PC-3 (cell line): ENCODE measurements around the gene PTPRN2. TPM values are rescaled to one million over a fixed set of nuclear protein-coding genes. Genes with fewer than 3 reads are reported as not detected.
A peak's percentile ranks its signal among the peaks of the same experiment; 100 is the strongest.

ENCODE experiments used
- ATAC-seq: fragments of 200-7000 bp; cut with Tn5 transposase; 2 replicates; pipeline ENCODE4 v1.9.1; 2020; ENCODE audit warnings: mild to moderate bottlenecking, moderate library complexity
- BruUV-seq: library from RNA; stranded (reverse); fragments of 400-500 nt; replicated peaks from 2 replicates; lab custom pipeline; 2021; lab: Mats Ljungman, UMichigan
- CTCF ChIA-PET: fragments of 300-600 bp; sonication (Branson Sonifier 250); formaldehyde crosslinking; loops from one replicate; lab custom pipeline; 2022; ENCODE audit warnings: antibody characterized with exemption; lab: Charles Lee
- POLR2A ChIA-PET: fragments of 300-600 bp; sonication (Branson Sonifier 250); formaldehyde crosslinking; loops from one replicate; lab custom pipeline; 2022; ENCODE audit warnings: antibody characterized with exemption; ENCODE audit not compliant: unreplicated experiment; lab: Charles Lee
- DNase-seq: peaks from one replicate; pipeline ENCODE4 v3.0.0-alpha.2; 2015
- H2AFZ ChIP-seq: fragments of 300-600 bp; sonication (generic); 2 replicates; pipeline ENCODE4 v1.6.0; 2016; ENCODE audit warnings: antibody characterized with exemption, low read length
- H3F3A ChIP-seq: fragments of 300-600 bp; sonication (generic); one replicate; pipeline ENCODE4 v1.6.0; 2017; ENCODE audit warnings: antibody characterized with exemption, low read length, control low read depth, mild to moderate bottlenecking; ENCODE audit not compliant: unreplicated experiment
- H3K27ac ChIP-seq: fragments of 300-600 bp; sonication (generic); 2 replicates; pipeline ENCODE4 v1.5.1; 2016; ENCODE audit warnings: mild to moderate bottlenecking, low read length
- H3K27me3 ChIP-seq: fragments of 300-600 bp; sonication (generic); 2 replicates; pipeline ENCODE4 v1.6.1; 2016; ENCODE audit warnings: low read length, mixed read lengths
- H3K36me3 ChIP-seq: fragments of 300-600 bp; sonication (generic); 2 replicates; pipeline ENCODE4 v1.6.1; 2016; ENCODE audit warnings: low read depth, mixed run types, low read length, mixed read lengths
- H3K4me1 ChIP-seq: fragments of 300-600 bp; sonication (generic); 2 replicates; pipeline ENCODE4 v1.5.1; 2016; ENCODE audit warnings: low read length; ENCODE audit not compliant: insufficient read depth
- H3K4me2 ChIP-seq: fragments of 300-600 bp; sonication (generic); 2 replicates; pipeline ENCODE4 v1.6.0; 2016; ENCODE audit warnings: low read length
- H3K4me3 ChIP-seq: fragments of 300-600 bp; sonication (generic); 2 replicates; pipeline ENCODE4 v1.5.1; 2016; ENCODE audit warnings: mild to moderate bottlenecking, low read length, mixed read lengths
- H3K79me2 ChIP-seq: fragments of 300-600 bp; sonication (generic); 2 replicates; pipeline ENCODE4 v1.6.1; 2017; ENCODE audit warnings: low read length, mixed read lengths
- H3K9ac ChIP-seq: fragments of 300-600 bp; sonication (generic); 2 replicates; pipeline ENCODE4 v1.6.0; 2016; ENCODE audit warnings: mild to moderate bottlenecking, low read length
- H3K9me2 ChIP-seq: fragments of 300-600 bp; sonication (generic); replicated peaks from 2 replicates; pipeline ENCODE4 v1.6.1; 2016; ENCODE audit warnings: mixed run types, low read length, mixed read lengths
- H3K9me3 ChIP-seq: fragments of 300-600 bp; sonication (generic); 2 replicates; pipeline ENCODE4 v1.6.1; 2016; ENCODE audit warnings: low read length, mixed read lengths
- H4K20me1 ChIP-seq: fragments of 300-600 bp; sonication (generic); 2 replicates; pipeline ENCODE4 v1.6.1; 2016; ENCODE audit warnings: low read length, mixed read lengths
- EZH2 ChIP-seq: fragments of 300-600 bp; sonication (generic); IDR thresholded peaks from one replicate; pipeline ENCODE4 v1.6.1; 2017; ENCODE audit warnings: antibody characterized with exemption, mild to moderate bottlenecking, low read length; ENCODE audit not compliant: unreplicated experiment
- EZH2phosphoT487 ChIP-seq: fragments of 300-600 bp; sonication (generic); IDR thresholded peaks from 2 replicates; pipeline ENCODE4 v1.6.1; 2018; ENCODE audit warnings: mild to moderate bottlenecking, antibody characterized with exemption, low read length, borderline replicate concordance
- intact Hi-C: fragments of 100-400 bp; cut with micrococcal nuclease; formaldehyde crosslinking; loops from 2 replicates; pipeline ENCODE4 v1.9.0; 2023
- total RNA-seq: library from RNA; depleted of rRNA; stranded (reverse); fragments of >200 nt; gene quantifications from 2 replicates; pipeline ENCODE4 v1.2.3, GENCODE V29; 2014
- TF ChIP-seq, protein P1 (sequence below): fragments of 300-600 bp; sonication (generic); conservative IDR thresholded peaks from 2 replicates; pipeline ENCODE4 v1.5.1; 2017; ENCODE audit warnings: antibody characterized with exemption, low read depth, mild to moderate bottlenecking, low read length

PTPRN2 gene
- total RNA-seq, 1 experiment from 2014 or later, result 3.2 TPM

DNA sequence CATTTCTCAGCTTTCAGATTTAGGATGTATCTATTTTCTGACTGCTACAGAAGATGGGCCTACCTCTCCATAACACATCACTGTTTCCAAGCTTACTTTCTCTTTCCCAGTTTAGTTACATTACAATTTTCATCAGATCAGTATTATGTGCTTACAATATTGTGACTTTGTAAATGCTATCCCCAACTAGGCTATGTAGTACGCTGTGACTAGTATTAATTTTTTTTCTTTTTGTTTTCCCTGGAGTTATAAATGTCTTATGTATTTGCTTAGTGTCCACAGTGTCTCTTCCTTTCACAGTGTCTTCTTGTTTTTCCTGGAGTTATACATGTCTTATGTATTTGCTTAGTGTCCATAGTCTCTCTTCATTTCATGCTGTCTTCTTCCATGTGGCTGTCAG, 188.9 kb downstream of the PTPRN2 start:
- H3K9ac ChIP-seq, result no peak overlapping the region
- ChIA-PET POLR2A (no interaction called here), CTCF (no interaction called here)
- H3K27ac ChIP-seq, result no peak overlapping the region
- peaks cover 15% of the 10 kb centered on the region for H3K4me1 ChIP-seq
- DNase-seq (no peak), ATAC-seq (no peak)
- no peak overlapping the region for H2AFZ ChIP-seq
- TF ChIP-seq, protein P1, sequence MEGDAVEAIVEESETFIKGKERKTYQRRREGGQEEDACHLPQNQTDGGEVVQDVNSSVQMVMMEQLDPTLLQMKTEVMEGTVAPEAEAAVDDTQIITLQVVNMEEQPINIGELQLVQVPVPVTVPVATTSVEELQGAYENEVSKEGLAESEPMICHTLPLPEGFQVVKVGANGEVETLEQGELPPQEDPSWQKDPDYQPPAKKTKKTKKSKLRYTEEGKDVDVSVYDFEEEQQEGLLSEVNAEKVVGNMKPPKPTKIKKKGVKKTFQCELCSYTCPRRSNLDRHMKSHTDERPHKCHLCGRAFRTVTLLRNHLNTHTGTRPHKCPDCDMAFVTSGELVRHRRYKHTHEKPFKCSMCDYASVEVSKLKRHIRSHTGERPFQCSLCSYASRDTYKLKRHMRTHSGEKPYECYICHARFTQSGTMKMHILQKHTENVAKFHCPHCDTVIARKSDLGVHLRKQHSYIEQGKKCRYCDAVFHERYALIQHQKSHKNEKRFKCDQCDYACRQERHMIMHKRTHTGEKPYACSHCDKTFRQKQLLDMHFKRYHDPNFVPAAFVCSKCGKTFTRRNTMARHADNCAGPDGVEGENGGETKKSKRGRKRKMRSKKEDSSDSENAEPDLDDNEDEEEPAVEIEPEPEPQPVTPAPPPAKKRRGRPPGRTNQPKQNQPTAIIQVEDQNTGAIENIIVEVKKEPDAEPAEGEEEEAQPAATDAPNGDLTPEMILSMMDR, result no peak
- no peak for TF ChIP-seq EZH2phosphoT487
- no peak for TF ChIP-seq EZH2
- no peak overlapping the region for H3K4me2 ChIP-seq
- intact Hi-C loops, result no loop called here
- H3K9me3 ChIP-seq, result no peaks in the 10 kb centered on the region
- H3K27me3 ChIP-seq, result peaks cover 34% of the 10 kb centered on the region
- no peaks in the 10 kb centered on the region for H3K79me2 ChIP-seq
- no peaks in the 10 kb centered on the region for H4K20me1 ChIP-seq
- no peaks in the 10 kb centered on the region for H3F3A ChIP-seq
- H3K4me3 ChIP-seq, result no peak overlapping the region
- BruUV-seq, result no TSS peak
- no peaks in the 10 kb centered on the region for H3K9me2 ChIP-seq
- no peaks in the 10 kb centered on the region for H3K36me3 ChIP-seq

DNA sequence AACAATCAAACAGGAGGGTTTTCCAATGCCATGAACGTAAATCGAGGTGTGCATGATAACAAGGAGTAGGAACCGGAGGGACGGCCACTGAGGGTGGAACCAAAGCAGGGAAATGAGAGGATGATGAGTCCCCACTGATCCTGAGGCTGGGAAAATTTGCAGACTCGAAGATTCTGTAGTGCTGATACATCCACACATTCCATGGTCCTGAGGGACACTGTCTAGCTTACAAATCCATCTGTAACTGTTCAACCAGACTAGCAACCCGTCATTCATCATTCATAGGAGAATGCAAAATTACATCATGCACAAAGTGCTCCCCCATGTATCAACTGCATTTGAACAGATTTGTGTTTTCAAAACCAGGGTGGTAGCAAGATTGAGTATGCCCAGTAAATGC, 189.7 kb downstream of the PTPRN2 start:
- no peak overlapping the region for H3K4me3 ChIP-seq
- BruUV-seq, result no TSS peak
- no peak for TF ChIP-seq EZH2phosphoT487
- ATAC-seq, result no peak
- no peaks in the 10 kb centered on the region for H4K20me1 ChIP-seq
- H3K27ac ChIP-seq, result no peak overlapping the region
- H3K9me2 ChIP-seq, result no peaks in the 10 kb centered on the region
- H3K27me3 ChIP-seq, result peaks cover 31% of the 10 kb centered on the region
- no peak overlapping the region for H3K9ac ChIP-seq
- H3F3A ChIP-seq, result no peaks in the 10 kb centered on the region
- H2AFZ ChIP-seq, result no peak overlapping the region
- no peaks in the 10 kb centered on the region for H3K79me2 ChIP-seq
- POLR2A ChIA-PET, result no interaction called here
- DNase-seq, result no peak
- H3K9me3 ChIP-seq, result no peaks in the 10 kb centered on the region
- H3K4me1 ChIP-seq, result peaks cover 15% of the 10 kb centered on the region
- CTCF ChIA-PET, result no interaction called here
- no peaks in the 10 kb centered on the region for H3K36me3 ChIP-seq
- intact Hi-C loops, result no loop called here
- H3K4me2 ChIP-seq, result no peak overlapping the region

DNA sequence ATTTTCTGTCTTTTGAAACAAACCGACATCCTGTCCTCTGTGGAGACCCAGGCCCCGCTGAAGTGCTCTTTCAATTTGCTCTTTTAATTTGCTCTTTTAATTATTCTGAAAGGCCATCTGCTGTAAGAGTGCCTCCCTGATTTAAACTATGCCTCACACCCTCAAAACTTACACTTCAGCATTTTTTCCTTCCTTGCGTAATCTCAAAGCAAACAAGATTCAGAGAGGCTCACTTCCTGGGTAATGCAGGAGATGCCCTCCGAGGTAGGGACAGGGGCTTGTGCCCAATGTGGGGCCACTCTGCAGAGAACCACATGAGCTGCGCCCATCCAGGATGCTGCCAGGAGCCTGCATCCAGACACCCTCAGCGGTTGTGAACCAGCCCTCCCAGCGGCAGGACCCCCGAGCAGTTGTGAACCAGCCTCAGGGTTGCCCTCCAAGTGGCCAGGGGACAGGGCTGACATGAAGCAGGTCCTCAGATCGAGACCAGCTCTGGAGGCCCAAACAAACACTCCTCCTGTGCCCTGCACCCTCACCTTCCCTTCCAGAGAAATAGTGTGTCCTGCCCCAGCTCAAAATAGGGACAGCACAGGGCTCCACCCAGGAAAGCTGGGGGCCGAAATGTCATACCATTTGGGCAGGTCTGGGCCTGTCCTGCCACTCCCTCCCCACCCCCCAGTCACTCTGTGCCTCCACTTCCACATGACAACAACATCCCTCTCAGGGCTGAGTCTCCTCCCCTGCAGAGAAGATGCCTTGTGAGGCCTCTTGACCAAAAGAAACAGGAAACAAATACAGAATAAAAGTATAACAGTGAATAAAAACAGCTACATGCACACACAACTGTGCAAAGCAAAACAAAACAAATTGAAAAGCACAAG, 190.4 kb downstream of the PTPRN2 start:
- DNase-seq (peak; percentile 45), ATAC-seq (peak; percentile 27)
- intact Hi-C loops, result no loop called here
- Histone ChIP-seq H3K9me2 (no peaks in the 10 kb centered on the region), H3F3A (no peaks in the 10 kb centered on the region), H3K4me1 (peaks cover 15% of the 10 kb centered on the region), H3K9me3 (no peaks in the 10 kb centered on the region), H3K36me3 (no peaks in the 10 kb centered on the region), H3K4me2 (no peak overlapping the region), H3K27ac (no peak overlapping the region), H2AFZ (no peak overlapping the region), H3K27me3 (peaks cover 25% of the 10 kb centered on the region), H3K4me3 (no peak overlapping the region), H3K9ac (no peak overlapping the region), H3K79me2 (no peaks in the 10 kb centered on the region), H4K20me1 (no peaks in the 10 kb centered on the region)
- POLR2A ChIA-PET, result no interaction called here
- BruUV-seq, result no TSS peak
- CTCF ChIA-PET, result no interaction called here
- TF ChIP-seq EZH2, result no peak
- TF ChIP-seq, protein P1, result no peak
- no peak for TF ChIP-seq EZH2phosphoT487
